HFF-Myc (cell line): ENCODE measurements around the gene ZIC4.

Experiments
- DNase-seq: peaks from one replicate; pipeline ENCODE4 v3.0.0-alpha.2; 2011; ENCODE audit warnings: low read depth; ENCODE audit errors: extremely low read depth
- H3K4me3 ChIP-seq: replicated peaks from 2 replicates; pipeline ENCODE4 v1.5.1; 2011; ENCODE audit warnings: low read depth, mild to moderate bottlenecking, control low read depth, low read length
- CTCF ChIP-seq: IDR thresholded peaks from 2 replicates; pipeline ENCODE4 v1.5.1; 2012; ENCODE audit warnings: mild to moderate bottlenecking, low read depth, low read length, control low read depth; ENCODE audit errors: missing control alignments

The ZIC4 gene

GRCh38 chr3:147370349-147370748, 36.0 kb downstream of the ZIC4 start:
- DNase-seq, result no peak
- H3K4me3 ChIP-seq, result no peak overlapping the region
- TF ChIP-seq CTCF, result no peak

GRCh38 chr3:147369661-147370123, 36.7 kb downstream of the ZIC4 start:
- no peak for DNase-seq
- TF ChIP-seq CTCF, result no peak
- no peak overlapping the region for H3K4me3 ChIP-seq

GRCh38 chr3:147369231-147369630, 37.1 kb downstream of the ZIC4 start:
- no peak overlapping the region for H3K4me3 ChIP-seq
- no peak for TF ChIP-seq CTCF
- DNase-seq, result no peak

GRCh38 chr3:147368561-147369221, 37.7 kb downstream of the ZIC4 start:
- no peak for TF ChIP-seq CTCF
- H3K4me3 ChIP-seq, result no peak overlapping the region
- DNase-seq, result no peak

GRCh38 chr3:147368151-147368550, 38.2 kb downstream of the ZIC4 start:
- H3K4me3 ChIP-seq, result no peak overlapping the region
- no peak for DNase-seq
- TF ChIP-seq CTCF, result no peak

- DNase-seq, result no peak
- TF ChIP-seq CTCF, result no peak
- no peak overlapping the region for H3K4me3 ChIP-seq
These were observed 38.7 kb downstream of the ZIC4 start for GRCh38 chr3:147367676-147368075.
